HG03159 (cell line): ENCODE data around the gene OR52M1.

Experiments
- ATAC-seq: cut with Tn5 transposase; IDR thresholded peaks from one replicate; pipeline ENCODE4 v1.9.1; 2021; ENCODE audit warnings: mild to moderate bottlenecking, moderate library complexity; ENCODE audit not compliant: unreplicated experiment

The OR52M1 gene

GRCh38 chr11:4565371-4565770 is 20.4 kb downstream of the OR52M1 start:
- ATAC-seq: no peak

- ATAC-seq: no peak
Measured at GRCh38 chr11:4569075-4569474, 24.1 kb downstream of the OR52M1 start.

GRCh38 chr11:4576880-4577279 is 31.9 kb downstream of the OR52M1 start:
- ATAC-seq: no peak

DNA sequence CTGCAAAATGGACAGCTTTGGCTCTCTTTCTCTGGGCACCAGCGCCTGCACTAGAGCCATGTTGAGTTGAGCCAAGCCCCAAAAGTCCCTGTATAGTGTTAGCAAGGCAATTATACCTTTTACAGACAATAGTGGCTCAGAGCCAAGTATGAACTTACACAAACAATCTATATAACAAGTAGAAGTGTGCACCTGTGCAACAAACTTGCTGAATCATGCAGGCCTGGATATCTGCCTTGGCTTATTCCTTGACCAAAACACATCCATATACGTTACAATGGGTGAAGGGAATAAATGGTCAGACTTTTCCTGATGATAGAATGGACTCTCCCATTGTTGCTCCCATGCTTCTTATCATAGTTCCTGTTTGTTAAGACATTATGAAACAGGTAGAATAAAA is 32.8 kb downstream of the OR52M1 start:
- no peak for ATAC-seq

GRCh38 chr11:4578624-4579023 is 33.6 kb downstream of the OR52M1 start:
- ATAC-seq: no peak

DNA sequence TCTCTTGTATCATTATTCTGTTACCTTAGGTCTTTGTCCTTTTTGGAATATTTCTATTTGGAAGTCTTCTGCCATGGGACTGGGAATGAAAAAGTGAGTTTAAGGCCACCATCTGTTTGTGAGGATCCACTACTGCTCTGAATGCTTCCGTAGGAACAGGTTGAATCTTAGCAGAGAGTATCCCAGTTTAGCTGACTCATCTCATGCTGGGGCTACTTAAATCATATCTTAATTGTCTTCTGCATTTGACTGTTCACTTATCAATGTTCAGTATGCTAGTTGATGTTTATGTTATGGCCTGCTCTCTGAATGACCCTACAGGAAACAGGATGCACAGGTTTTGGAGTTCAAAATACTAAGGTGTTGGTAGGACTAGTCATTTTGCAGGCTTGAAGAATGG is 35.1 kb downstream of the OR52M1 start:
- ATAC-seq: no peak

DNA sequence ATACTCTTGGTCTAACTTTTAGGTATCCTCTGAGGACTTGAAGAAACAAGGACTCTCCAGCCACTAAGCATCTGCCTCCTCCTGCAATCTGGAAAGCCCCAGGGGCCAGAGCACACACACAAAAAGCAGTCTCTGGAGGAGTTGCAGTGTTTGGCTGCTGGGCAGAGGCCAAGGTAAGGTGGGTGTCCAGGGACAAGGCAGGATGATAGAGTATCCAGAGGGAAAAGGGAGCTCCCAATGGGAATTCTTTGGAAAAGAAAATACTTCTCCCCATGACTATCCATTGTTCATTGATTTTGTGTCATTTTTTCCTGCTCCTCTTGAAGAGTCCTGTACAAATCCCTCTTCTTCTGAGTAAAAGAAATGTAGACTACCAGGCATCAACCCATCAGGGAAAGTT is 36.5 kb downstream of the OR52M1 start, which contains the start of gene OR52I2:
TSS of gene OR52I2 (plus strand) at position 301 of the 400 bp plus-strand sequence.
- no peak for ATAC-seq

DNA sequence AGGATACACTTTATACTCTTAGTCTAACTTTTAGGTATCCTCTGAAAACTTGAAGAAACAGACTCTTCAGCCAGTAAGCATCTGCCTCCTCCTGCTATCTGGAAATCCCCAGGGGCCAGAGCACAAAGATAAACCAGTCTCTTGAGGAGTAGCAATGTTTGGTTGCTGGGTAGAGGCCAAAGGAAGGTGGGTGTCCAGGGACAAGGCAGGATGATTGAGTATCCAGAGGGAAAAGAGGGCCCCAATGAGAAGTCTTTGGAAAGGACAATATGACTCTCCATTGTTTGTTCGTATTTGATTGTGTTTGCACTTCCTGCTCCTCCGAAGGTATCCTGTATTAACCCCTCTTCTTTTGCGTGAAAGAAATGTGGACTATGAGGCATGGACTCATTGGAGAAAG is 44.0 kb downstream of the OR52M1 start:
- no peak for ATAC-seq

DNA sequence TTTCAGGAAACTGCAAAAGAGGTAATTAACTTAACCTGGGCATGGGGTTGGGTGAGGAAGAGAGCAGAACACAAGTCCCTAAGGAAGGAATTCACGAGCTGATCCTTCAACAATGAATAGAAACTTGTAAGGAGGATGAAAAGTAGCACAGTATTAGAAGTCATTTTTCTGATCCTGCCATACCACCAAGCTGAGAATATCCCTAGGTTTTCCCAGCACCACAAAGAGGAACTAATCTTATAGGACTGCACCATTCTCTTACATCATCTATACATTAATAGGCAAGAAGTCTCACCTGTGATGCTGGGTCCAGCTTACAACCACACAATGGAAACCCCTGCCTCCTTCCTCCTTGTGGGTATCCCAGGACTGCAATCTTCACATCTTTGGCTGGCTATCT is 48.7 kb downstream of the OR52M1 start, which contains the start of gene OR52I1:
TSS of gene OR52I1 (plus strand) at position 301 of the 400 bp plus-strand sequence. CDS start at position 301, 0 bp downstream.
- ATAC-seq: no peak
